OCI-LY3 (cell line): ENCODE measurements around the gene TPRX1.
"Not testable (repeated sequence)": the region's sequence is repeated elsewhere in the genome, so short reads cannot be mapped to it uniquely, and the experiment has no call there.

Experiments
- H2AFZ ChIP-seq: fragments of 200-600, 300-600 bp; shearing (Covaris generic); 2 replicates; pipeline ENCODE4 v1.6.0; 2014; ENCODE audit warnings: antibody characterized with exemption, low read depth, low read length
- H3K27ac ChIP-seq: fragments of 200-600, 300-600 bp; sonication (generic); 2 replicates; pipeline ENCODE4 v1.5.1; 2014; ENCODE audit warnings: mild to moderate bottlenecking, low read length, moderate library complexity, mixed read lengths
- H3K27me3 ChIP-seq: fragments of 200-600, 300-600 bp; sonication (generic); 2 replicates; pipeline ENCODE4 v1.6.1; 2014; ENCODE audit warnings: low read depth, low read length, mixed read lengths
- H3K36me3 ChIP-seq: fragments of 200-600, 300-600 bp; sonication (generic); replicated peaks from 2 replicates; pipeline ENCODE3; 2014; ENCODE audit warnings: low read depth, low read length, mixed read lengths
- H3K4me1 ChIP-seq: fragments of 300-600, 200-600 bp; sonication (generic); 2 replicates; pipeline ENCODE4 v1.6.1; 2014; ENCODE audit warnings: low read length, mixed read lengths
- H3K4me2 ChIP-seq: fragments of 200-600, 300-600 bp; sonication (generic); 2 replicates; pipeline ENCODE4 v1.6.1; 2014; ENCODE audit warnings: low read length, mixed read lengths
- H3K4me3 ChIP-seq: fragments of 300-600, 200-600 bp; sonication (generic); 2 replicates; pipeline ENCODE4 v1.5.1; 2014; ENCODE audit warnings: antibody characterized with exemption, mild to moderate bottlenecking, low read length, moderate library complexity
- H3K79me2 ChIP-seq: fragments of 300-600, 200-600 bp; shearing (Covaris generic); 2 replicates; pipeline ENCODE4 v1.6.1; 2014; ENCODE audit warnings: mild to moderate bottlenecking, low read length, mixed read lengths
- H3K9ac ChIP-seq: fragments of 300-600, 200-600 bp; shearing (Covaris generic); 2 replicates; pipeline ENCODE4 v1.6.0; 2014; ENCODE audit warnings: mild to moderate bottlenecking, low read length, moderate library complexity
- H3K9me3 ChIP-seq: fragments of 200-600, 300-600 bp; shearing (Covaris generic); 2 replicates; pipeline ENCODE4 v1.6.1; 2014; ENCODE audit warnings: low read length, mixed read lengths; ENCODE audit not compliant: insufficient read depth
- H4K20me1 ChIP-seq: fragments of 200-600, 300-600 bp; sonication (generic); 2 replicates; pipeline ENCODE4 v1.6.1; 2016; ENCODE audit warnings: low read length, mixed read lengths; ENCODE audit not compliant: insufficient read depth
- CTCF ChIP-seq: fragments of 200-600, 300-600 bp; sonication (generic); IDR thresholded peaks from 2 replicates; pipeline ENCODE4 v1.5.1; 2014; ENCODE audit warnings: antibody characterized with exemption, low read length, low read depth
- EZH2phosphoT487 ChIP-seq: fragments of 200-600 bp; shearing (Covaris generic); IDR thresholded peaks from 2 replicates; pipeline ENCODE4 v1.6.1; 2018; ENCODE audit warnings: antibody characterized with exemption, mixed run types, low read depth

TPRX1 gene

GRCh38 chr19:47778954-47779351, 25.4 kb downstream of the TPRX1 start:
- Histone ChIP-seq H3K4me3 (peak overlapping the region; percentile 86), H3K4me1 (peaks cover 9% of the 10 kb centered on the region), H3K27ac (peak overlapping the region; percentile 60; the same call in 1 of the 2 replicates), H3K36me3 (no peaks in the 10 kb centered on the region), H3K9ac (peak overlapping the region; percentile 88), H3K79me2 (peaks cover 16% of the 10 kb centered on the region), H3K27me3 (no peaks in the 10 kb centered on the region), H3K4me2 (peak overlapping the region; percentile 94), H4K20me1 (no peaks in the 10 kb centered on the region), H3K9me3 (no peaks in the 10 kb centered on the region), H2AFZ (peak overlapping the region; percentile 96)
- TF ChIP-seq CTCF (no peak), EZH2phosphoT487 (no peak)

GRCh38 chr19:47778049-47778953, 26.1 kb downstream of the TPRX1 start, which contains the start of gene SELENOW:
Gene SELENOW (plus strand): TSS chr19:47778703. CDS start chr19:47778786, 83 bp downstream.
- Histone ChIP-seq H3K4me2 (peak within 1 kb of the TSS; percentile 94), H3K27ac (peak within 1 kb of the TSS; percentile 60), H3K36me3 (no peaks in the 10 kb centered on the region), H3K9ac (peak within 1 kb of the TSS; percentile 88), H3K79me2 (peaks cover 16% of the 10 kb centered on the region), H4K20me1 (no peaks in the 10 kb centered on the region), H3K4me1 (peaks cover 9% of the 10 kb centered on the region), H3K9me3 (no peaks in the 10 kb centered on the region), H3K4me3 (peak within 1 kb of the TSS; percentile 86), H2AFZ (peak within 1 kb of the TSS; percentile 96), H3K27me3 (no peaks in the 10 kb centered on the region)
- TF ChIP-seq EZH2phosphoT487 (no peak), CTCF (no peak)

GRCh38 chr19:47777245-47778048, 26.9 kb downstream of the TPRX1 start:
- H3K27ac ChIP-seq, H3K9me3 ChIP-seq, H2AFZ ChIP-seq, H3K4me1 ChIP-seq, H3K36me3 ChIP-seq, H3K27me3 ChIP-seq, H4K20me1 ChIP-seq: not testable (repeated sequence)
- Histone ChIP-seq H3K9ac (peak overlapping the region; percentile 88), H3K79me2 (peaks cover 16% of the 10 kb centered on the region), H3K4me2 (peak overlapping the region; percentile 94), H3K4me3 (peak overlapping the region; percentile 86)

- H3K36me3 ChIP-seq: no peaks in the 10 kb centered on the region
- no peak overlapping the region for H3K9ac ChIP-seq
- H3K27me3 ChIP-seq: no peaks in the 10 kb centered on the region
- no peak overlapping the region for H3K4me2 ChIP-seq
- TF ChIP-seq EZH2phosphoT487 (no peak), CTCF (no peak)
- H3K27ac ChIP-seq: no peak overlapping the region
- peaks cover 9% of the 10 kb centered on the region for H3K4me1 ChIP-seq
- H2AFZ ChIP-seq: no peak overlapping the region
- no peaks in the 10 kb centered on the region for H4K20me1 ChIP-seq
- no peak overlapping the region for H3K4me3 ChIP-seq
- H3K79me2 ChIP-seq: peaks cover 16% of the 10 kb centered on the region
- no peaks in the 10 kb centered on the region for H3K9me3 ChIP-seq
Measured at GRCh38 chr19:47776568-47776967, 27.8 kb downstream of the TPRX1 start.

- H2AFZ ChIP-seq, H3K9me3 ChIP-seq, H3K4me2 ChIP-seq, H3K4me3 ChIP-seq, H3K27ac ChIP-seq, H3K27me3 ChIP-seq, H3K9ac ChIP-seq, H3K79me2 ChIP-seq, H3K36me3 ChIP-seq, H4K20me1 ChIP-seq: not testable (repeated sequence)
- peaks cover 19% of the 10 kb centered on the region for H3K4me1 ChIP-seq
Measured at GRCh38 chr19:47771291-47771690, 33.1 kb downstream of the TPRX1 start.
